ENCODE data around the gene ETV4. TPM values are rescaled to one million over a fixed set of nuclear protein-coding genes. Genes with fewer than 3 reads are reported as not detected.
A peak's percentile ranks its signal among the peaks of the same experiment; 100 is the strongest.

Gene ETV4
- total RNA-seq, 2 experiments from 2014 or later = not detected

GRCh38 chr17:43577664-43578403 lies 31.7 kb upstream of the ETV4 start:
- no peak overlapping the region for H3K27ac ChIP-seq (ENCODE audit: low read depth, low read length, poor library complexity, severe bottlenecking)
- peak overlapping the region; percentile 73; the same call in 1 of the 2 replicates for H2AFZ ChIP-seq (ENCODE audit: low read length)
- H3K4me2 ChIP-seq (ENCODE audit: low read length) = peak overlapping the region; percentile 48

GRCh38 chr17:43576563-43577229 lies 30.6 kb upstream of the ETV4 start:
- TF ChIP-seq CTCF (conservative IDR thresholded peaks at IDR 0.05; ENCODE audit: low read length) (peak; percentile 94), EZH2phosphoT487 (IDR thresholded peaks at IDR 0.05; ENCODE audit: borderline replicate concordance, low read depth, low read length) (no peak)
- no peaks in the 10 kb centered on the region for H3K36me3 ChIP-seq (ENCODE audit: insufficient read depth, low read length)
- POLR2A ChIA-PET = interaction anchor here (0.6 to 1.1 kb wide), 3 partner anchors 96 to 554 kb away, joined by 3 to 4 read pairs (median 3); no protein-coding TSS in a partner anchor
- H3K9me3 ChIP-seq (ENCODE audit: low read length) = no peaks in the 10 kb centered on the region
- DNase-seq (ENCODE audit: low spot score) = peak; percentile 77
- no TSS peak for BruUV-seq (replicated peaks)
- H3K4me1 ChIP-seq (ENCODE audit: insufficient read depth, low read length, poor library complexity, severe bottlenecking) = peaks cover 29% of the 10 kb centered on the region
- no peak overlapping the region for H3K4me2 ChIP-seq (ENCODE audit: low read length)
- no peaks in the 10 kb centered on the region for H4K20me1 ChIP-seq (ENCODE audit: insufficient read depth, low read length)
- intact Hi-C loops (cut with micrococcal nuclease; ENCODE audit: unreplicated experiment) = loop anchor here (1.0 to 5.0 kb wide), 3 partner anchors 98 to 184 kb away; no protein-coding TSS in a partner anchor
- no peak overlapping the region for H3K4me3 ChIP-seq (ENCODE audit: low read depth, low read length, poor library complexity, severe bottlenecking)
- CTCF ChIA-PET (ENCODE audit: unreplicated experiment) = interaction anchor here (0.6 to 1.9 kb wide), 5 partner anchors 79 to 183 kb away, joined by 3 to 9 read pairs (median 4); no protein-coding TSS in a partner anchor
- H3K27ac ChIP-seq (ENCODE audit: low read depth, low read length, poor library complexity, severe bottlenecking) = no peak overlapping the region
- no peaks in the 10 kb centered on the region for H3K79me2 ChIP-seq (ENCODE audit: insufficient read depth, low read depth, low read length)
- H3K9me2 ChIP-seq (ENCODE audit: insufficient read depth, low read length) = no peaks in the 10 kb centered on the region
- H2AFZ ChIP-seq (ENCODE audit: low read length) = no peak overlapping the region

More at GRCh38 chr17:43577664-43578403, 31.7 kb upstream of the ETV4 start:
- no peaks in the 10 kb centered on the region for H4K20me1 ChIP-seq (ENCODE audit: insufficient read depth, low read length)
- POLR2A ChIA-PET = interaction anchor here (1.1 kb wide), 1 partner anchor 102 kb away, joined by 3 read pairs; no protein-coding TSS in a partner anchor
- H3K9me3 ChIP-seq (ENCODE audit: low read length) = no peaks in the 10 kb centered on the region
- H3K79me2 ChIP-seq (ENCODE audit: insufficient read depth, low read depth, low read length) = no peaks in the 10 kb centered on the region
- CTCF ChIA-PET (ENCODE audit: unreplicated experiment) = interaction anchor here (0.6 to 1.9 kb wide), 5 partner anchors 71 to 436 kb away, joined by 3 to 6 read pairs (median 3); no protein-coding TSS in a partner anchor
- no peak for TF ChIP-seq CTCF (conservative IDR thresholded peaks at IDR 0.05; ENCODE audit: low read length)
- TF ChIP-seq EZH2phosphoT487 (IDR thresholded peaks at IDR 0.05; ENCODE audit: borderline replicate concordance, low read depth, low read length) = no peak
- intact Hi-C loops (cut with micrococcal nuclease; ENCODE audit: unreplicated experiment) = loop anchor here (5.0 kb wide), 1 partner anchor 186 kb away; no protein-coding TSS in a partner anchor
- no peak for DNase-seq (ENCODE audit: low spot score)
- H3K36me3 ChIP-seq (ENCODE audit: insufficient read depth, low read length) = no peaks in the 10 kb centered on the region
- no TSS peak for BruUV-seq (replicated peaks)
- H3K4me1 ChIP-seq (ENCODE audit: insufficient read depth, low read length, poor library complexity, severe bottlenecking) = peaks cover 29% of the 10 kb centered on the region
- H3K9me2 ChIP-seq (ENCODE audit: insufficient read depth, low read length) = no peaks in the 10 kb centered on the region
- no peak overlapping the region for H3K4me3 ChIP-seq (ENCODE audit: low read depth, low read length, poor library complexity, severe bottlenecking)
